HepG2 (cell line): ENCODE measurements around the gene GRM4. TPM values are rescaled to one million over a fixed set of nuclear protein-coding genes. Genes with fewer than 3 reads are reported as not detected.

Experiments used
- ATAC-seq: fragments of 200-7000 bp; cut with Tn5 transposase; 3 replicates; pipeline ENCODE4 v1.9.1; 2020; ENCODE audit warnings: mild to moderate bottlenecking, moderate library complexity
- BruUV-seq: library from RNA; stranded (reverse); fragments of 400-500 nt; replicated peaks from 2 replicates; lab custom pipeline; 2021; lab: Mats Ljungman, UMichigan
- CTCF ChIA-PET: fragments of 300-600 bp; formaldehyde crosslinking; extraction: SDS; loops from one replicate; lab custom pipeline; 2021; ENCODE audit warnings: low total read pairs, inconsistent platforms, low intra/inter-chr PET ratio; lab: Yijun Ruan, JAX
- POLR2A ChIA-PET: fragments of 350-600 bp; sonication (Branson Sonifier 250); formaldehyde crosslinking; loops from one replicate; lab custom pipeline; 2020; ENCODE audit warnings: antibody characterized with exemption, inconsistent platforms; lab: Yijun Ruan, JAX
- DNase-seq: peaks from one replicate; pipeline ENCODE4 v3.0.0-alpha.2; 2015; ENCODE audit warnings: low spot score
- FAIRE-seq: peaks from 3 replicates; lab custom pipeline; 2011; peaks lifted over from hg19 to GRCh38; lab: Jason Lieb, UNC
- H2AFZ ChIP-seq: one replicate; pipeline ENCODE4 v1.6.1; 2011; ENCODE audit warnings: low read length, inconsistent platforms
- H3K27ac ChIP-seq: fragments of 300-600 bp; 3 replicates; pipeline ENCODE4 v1.8.0; 2011; ENCODE audit warnings: mixed run types, mild to moderate bottlenecking, mixed read lengths, low read length, inconsistent platforms; ENCODE audit not compliant: insufficient read depth; ENCODE audit errors: extremely low read length
- H3K27me3 ChIP-seq, 2 experiments: fragments of 200-600 bp in 1 of 2; 2 replicates in 1 of 2; 3 replicates in 1 of 2; pipeline versions ENCODE4 v1.6.0 to v1.8.0; 2011; ENCODE audit warnings: low read length in 2 of 2, mild to moderate bottlenecking in 2 of 2, moderate library complexity in 2 of 2, inconsistent platforms in 1 of 2; ENCODE audit not compliant: insufficient read depth in 2 of 2, control insufficient read depth in 1 of 2
- H3K36me3 ChIP-seq, 2 experiments: fragments of 200-600 bp in 1 of 2; replicated peaks in 1 of 2; 2 replicates in 1 of 2; 3 replicates in 1 of 2; pipeline versions ENCODE4 v1.5.1 to v1.8.0; 2011; ENCODE audit warnings: low read length in 2 of 2, inconsistent platforms in 1 of 2; ENCODE audit not compliant: insufficient read depth in 2 of 2, control insufficient read depth in 1 of 2
- H3K4me1 ChIP-seq: 2 replicates; pipeline ENCODE4 v1.5.1; 2012; ENCODE audit warnings: low read length, inconsistent platforms; ENCODE audit not compliant: insufficient read depth
- H3K4me2 ChIP-seq: 2 replicates; pipeline ENCODE4 v1.6.0; 2011; ENCODE audit warnings: low read depth, low read length, inconsistent platforms
- H3K4me3 ChIP-seq, 3 experiments: fragments of 200-600 bp in 1 of 3; sonication (generic), shearing (Covaris generic) in 1 of 3; replicated peaks in 1 of 3; 2 replicates each; pipeline ENCODE4 v1.5.1; 2011 to 2016; ENCODE audit warnings: low read length in 3 of 3, inconsistent platforms in 2 of 3, low read depth in 2 of 3, mild to moderate bottlenecking in 2 of 3, control low read depth in 1 of 3, mixed read lengths in 1 of 3; ENCODE audit not compliant: insufficient read depth in 1 of 3
- H3K79me2 ChIP-seq: one replicate; pipeline ENCODE4 v1.6.1; 2011; ENCODE audit warnings: low read length, inconsistent platforms; ENCODE audit not compliant: insufficient read depth
- H3K9ac ChIP-seq: 2 replicates; pipeline ENCODE4 v1.6.0; 2011; ENCODE audit warnings: mild to moderate bottlenecking, low read depth, low read length, inconsistent platforms; ENCODE audit not compliant: insufficient read depth
- H3K9me3 ChIP-seq: 2 replicates; pipeline ENCODE4 v1.5.1; 2012; ENCODE audit warnings: mild to moderate bottlenecking, low read length
- H4K20me1 ChIP-seq: 2 replicates; pipeline ENCODE4 v1.6.0; 2011; ENCODE audit warnings: inconsistent platforms, mild to moderate bottlenecking, low read length, moderate library complexity; ENCODE audit not compliant: insufficient read depth
- BHLHE40 ChIP-seq: IDR thresholded peaks from 2 replicates; pipeline ENCODE4 v1.6.1; 2011; ENCODE audit warnings: low read length, improper control_type of control experiment
- MED13 ChIP-seq: sonication (generic); formaldehyde crosslinking; IDR thresholded peaks from 2 replicates; pipeline ENCODE4 v1.5.0; 2020; ENCODE audit warnings: missing genetic modification reagents
- PITX1 ChIP-seq: sonication (generic); formaldehyde crosslinking; IDR thresholded peaks from 2 replicates; pipeline ENCODE4 v1.5.1; 2020; ENCODE audit warnings: mild to moderate bottlenecking, missing genetic modification reagents
- TBL1XR1 ChIP-seq: fragments of 150-350 bp; IDR thresholded peaks from 2 replicates; pipeline ENCODE4 v1.6.1; 2014; ENCODE audit warnings: borderline replicate concordance, low read length; ENCODE audit not compliant: partially characterized antibody
- WGBS: methylation state at CpG from one replicate; pipeline ENCODE4 v1.1.6; 2017; ENCODE audit warnings: low lambda C conversion rate; 5-methylcytosine and 5-hydroxymethylcytosine counted together
- in situ Hi-C: cut with HindIII; loops from 2 replicates; pipeline ENCODE4 v1.10.0; 2017; ENCODE audit warnings: low pct_unique_long_range_greater_than_20kb; ENCODE audit not compliant: extremely low pct_ligation_motif_present
- intact Hi-C: fragments of 100-400 bp; cut with micrococcal nuclease; formaldehyde crosslinking; loops from one replicate; pipeline ENCODE4 v1.10.0; 2022; ENCODE audit not compliant: unreplicated experiment
- polyA plus RNA-seq, 8 experiments: library from polyadenylated mRNA; depleted of rRNA in 3 of 8; stranded (reverse) in 7 of 8; unstranded in 1 of 8; fragments of >200 nt; fragmentation: Illumina TruSeq in 4 of 8; extraction: Trizol in 4 of 8; gene quantifications; 2 replicates each; pipeline versions ENCODE4 v1.2.1 to v1.2.3, GENCODE V29; 2011 to 2016; ENCODE audit warnings: low read depth in 4 of 8, missing spikeins in 1 of 8, mixed read lengths in 1 of 8; ENCODE audit not compliant: insufficient read depth in 1 of 8
- total RNA-seq, 5 experiments: library from RNA; depleted of rRNA; stranded (reverse); fragments of >200 nt; fragmentation: Illumina TruSeq; extraction: Trizol; gene quantifications; 2 replicates each; pipeline ENCODE4 v1.2.3, GENCODE V29; 2016; ENCODE audit warnings: low read depth in 1 of 5
- TF ChIP-seq, protein P1 (sequence below): sonication (generic); formaldehyde crosslinking; IDR thresholded peaks from 2 replicates; pipeline ENCODE4 v1.4.0; 2020; ENCODE audit warnings: missing genetic modification reagents, low read depth, mild to moderate bottlenecking, borderline replicate concordance
- TF ChIP-seq, protein P2 (sequence below): fragments of 450-650 bp; IDR thresholded peaks from 2 replicates; pipeline ENCODE4 v1.6.1; 2017; ENCODE audit warnings: mild to moderate bottlenecking
- TF ChIP-seq, protein P3 (sequence below): sonication (generic); formaldehyde crosslinking; IDR thresholded peaks from 2 replicates; pipeline ENCODE4 v1.8.1; 2023; ENCODE audit warnings: mild to moderate bottlenecking, missing genetic modification reagents

The GRM4 gene
- total and polyA plus RNA-seq, 2 of the 13 experiments (the other 11 are each of a cell fraction or from before 2014, with no cell fraction given): not detected

DNA sequence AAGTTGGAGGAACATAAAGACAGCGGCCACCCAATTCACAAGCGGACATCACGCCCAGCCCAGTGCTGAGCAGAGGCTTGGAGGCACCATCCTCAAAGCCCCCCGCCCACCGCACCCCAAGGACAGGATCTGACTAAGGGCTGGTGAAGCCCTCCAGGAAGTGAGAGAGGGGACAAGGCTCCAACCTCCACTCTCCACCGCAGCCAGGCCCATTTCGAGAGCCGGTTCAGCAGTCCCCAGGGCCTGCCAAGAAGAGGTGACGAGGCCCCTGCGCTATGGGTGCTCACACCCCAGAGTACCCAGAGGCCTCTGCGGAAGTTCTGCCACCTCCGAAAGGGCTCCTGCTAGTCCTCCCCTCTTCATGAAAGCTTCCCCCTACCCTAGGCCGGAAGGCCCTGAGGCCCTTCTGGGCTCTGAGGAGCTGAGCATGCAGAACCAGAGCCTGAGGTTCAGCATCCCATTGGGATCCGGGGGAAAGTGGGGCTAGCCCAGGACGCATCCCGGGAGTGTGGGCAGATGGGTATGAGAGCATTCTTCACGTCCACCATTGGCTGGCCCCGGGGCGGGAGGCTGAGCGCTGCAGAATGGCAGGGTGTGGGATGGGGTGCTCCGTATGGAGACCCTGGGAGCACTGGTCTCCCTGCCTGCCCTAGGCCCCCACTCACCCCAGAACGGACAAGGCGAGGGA, 2.5 kb downstream of the GRM4 start:
- CTCF ChIA-PET: no interaction called here
- FAIRE-seq (no peak), ATAC-seq (no peak), DNase-seq (no peak)
- peaks cover 7% of the 10 kb centered on the region; the same call in 1 of the 2 replicates for H3K4me1 ChIP-seq
- no peak overlapping the region for H2AFZ ChIP-seq
- no peak overlapping the region; the same call in 1 of the 2 replicates for H3K4me2 ChIP-seq
- peaks cover 20 to 97% of the 10 kb centered on the region in 2 experiments; a peak in 4 of 5 replicates for H3K27me3 ChIP-seq
- 58% methylated on average over 10 of the region's 23 CpGs for WGBS
- H4K20me1 ChIP-seq: peaks cover 10% of the 10 kb centered on the region; the same call in 1 of the 2 replicates
- POLR2A ChIA-PET: no interaction called here
- no peak overlapping the region for H3K9ac ChIP-seq
- no TSS peak for BruUV-seq
- H3K79me2 ChIP-seq: no peaks in the 10 kb centered on the region
- no peaks in the 10 kb centered on the region for H3K36me3 ChIP-seq
- no peaks in the 10 kb centered on the region for H3K9me3 ChIP-seq
- no peak overlapping the region for H3K27ac ChIP-seq
- intact Hi-C loops: no loop called here
- TF ChIP-seq, protein P1, sequence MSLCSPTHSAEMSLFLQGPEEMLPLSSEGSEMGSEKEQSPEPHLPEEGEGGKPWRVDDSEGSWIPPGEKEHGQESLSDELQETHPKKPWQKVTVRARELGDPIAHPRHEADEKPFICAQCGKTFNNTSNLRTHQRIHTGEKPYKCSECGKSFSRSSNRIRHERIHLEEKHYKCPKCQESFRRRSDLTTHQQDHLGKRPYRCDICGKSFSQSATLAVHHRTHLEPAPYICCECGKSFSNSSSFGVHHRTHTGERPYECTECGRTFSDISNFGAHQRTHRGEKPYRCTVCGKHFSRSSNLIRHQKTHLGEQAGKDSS (CRISPR knock-in tag): no peak
- TF ChIP-seq, protein P2, sequence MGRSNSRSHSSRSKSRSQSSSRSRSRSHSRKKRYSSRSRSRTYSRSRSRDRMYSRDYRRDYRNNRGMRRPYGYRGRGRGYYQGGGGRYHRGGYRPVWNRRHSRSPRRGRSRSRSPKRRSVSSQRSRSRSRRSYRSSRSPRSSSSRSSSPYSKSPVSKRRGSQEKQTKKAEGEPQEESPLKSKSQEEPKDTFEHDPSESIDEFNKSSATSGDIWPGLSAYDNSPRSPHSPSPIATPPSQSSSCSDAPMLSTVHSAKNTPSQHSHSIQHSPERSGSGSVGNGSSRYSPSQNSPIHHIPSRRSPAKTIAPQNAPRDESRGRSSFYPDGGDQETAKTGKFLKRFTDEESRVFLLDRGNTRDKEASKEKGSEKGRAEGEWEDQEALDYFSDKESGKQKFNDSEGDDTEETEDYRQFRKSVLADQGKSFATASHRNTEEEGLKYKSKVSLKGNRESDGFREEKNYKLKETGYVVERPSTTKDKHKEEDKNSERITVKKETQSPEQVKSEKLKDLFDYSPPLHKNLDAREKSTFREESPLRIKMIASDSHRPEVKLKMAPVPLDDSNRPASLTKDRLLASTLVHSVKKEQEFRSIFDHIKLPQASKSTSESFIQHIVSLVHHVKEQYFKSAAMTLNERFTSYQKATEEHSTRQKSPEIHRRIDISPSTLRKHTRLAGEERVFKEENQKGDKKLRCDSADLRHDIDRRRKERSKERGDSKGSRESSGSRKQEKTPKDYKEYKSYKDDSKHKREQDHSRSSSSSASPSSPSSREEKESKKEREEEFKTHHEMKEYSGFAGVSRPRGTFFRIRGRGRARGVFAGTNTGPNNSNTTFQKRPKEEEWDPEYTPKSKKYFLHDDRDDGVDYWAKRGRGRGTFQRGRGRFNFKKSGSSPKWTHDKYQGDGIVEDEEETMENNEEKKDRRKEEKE: no peak
- TF ChIP-seq TBL1XR1 (no peak), BHLHE40 (no peak), PITX1 (CRISPR knock-in tag) (no peak), MED13 (CRISPR knock-in tag) (no peak)
- TF ChIP-seq, protein P3, sequence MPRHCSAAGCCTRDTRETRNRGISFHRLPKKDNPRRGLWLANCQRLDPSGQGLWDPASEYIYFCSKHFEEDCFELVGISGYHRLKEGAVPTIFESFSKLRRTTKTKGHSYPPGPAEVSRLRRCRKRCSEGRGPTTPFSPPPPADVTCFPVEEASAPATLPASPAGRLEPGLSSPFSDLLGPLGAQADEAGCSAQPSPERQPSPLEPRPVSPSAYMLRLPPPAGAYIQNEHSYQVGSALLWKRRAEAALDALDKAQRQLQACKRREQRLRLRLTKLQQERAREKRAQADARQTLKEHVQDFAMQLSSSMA (CRISPR knock-in tag): no peak
- H3K4me3 ChIP-seq: no peak overlapping the region; a peak in 1 of 6 replicates
- in situ Hi-C loops: loop anchor here (5.0 kb wide), 1 partner anchor 86 kb away; no protein-coding TSS in a partner anchor
